Muscle of leg (tissue), 11 donors: ENCODE measurements around the gene SLC39A11. TPM values are rescaled to one million over a fixed set of nuclear protein-coding genes. Genes with fewer than 3 reads are reported as not detected.
A peak's percentile ranks its signal among the peaks of the same experiment; 100 is the strongest.

Experiments used
- DNase-seq: peaks from one replicate; pipeline ENCODE4 v3.0.0; 2013
- H3K27ac ChIP-seq: one replicate; pipeline ENCODE4 v1.5.1; 2013; ENCODE audit warnings: mild to moderate bottlenecking, low read length, control low read depth
- H3K27me3 ChIP-seq: one replicate; pipeline ENCODE4 v1.6.1; 2013; ENCODE audit warnings: low read length; ENCODE audit not compliant: control insufficient read depth, insufficient read depth
- H3K36me3 ChIP-seq: one replicate; pipeline ENCODE4 v1.6.1; 2013; ENCODE audit warnings: low read length; ENCODE audit not compliant: control insufficient read depth, insufficient read depth
- H3K4me1 ChIP-seq: one replicate; pipeline ENCODE4 v1.6.1; 2013; ENCODE audit warnings: low read length; ENCODE audit not compliant: control insufficient read depth, insufficient read depth
- H3K4me3 ChIP-seq: one replicate; pipeline ENCODE4 v1.5.1; 2013; ENCODE audit warnings: low read length, control low read depth
- H3K9me3 ChIP-seq: replicated peaks from 2 replicates; pipeline ENCODE4 v1.6.1; 2013; ENCODE audit warnings: low read depth, low read length; ENCODE audit not compliant: control insufficient read depth
- WGBS: methylation state at CpG from one replicate; pipeline ENCODE4 v1.1.5; 2013; ENCODE audit warnings: missing lambda C conversion rate; ENCODE audit not compliant: insufficient coverage; 5-methylcytosine and 5-hydroxymethylcytosine counted together
- polyA plus RNA-seq, 8 donors: library from polyadenylated mRNA; unstranded; fragments of 120-200 nt; gene quantifications; one replicate each; pipeline versions ENCODE4 v1.2.1 to v1.2.3, GENCODE V29; 2013; ENCODE audit warnings: inconsistent platforms in 1 of 8, low replicate concordance in 1 of 8; ENCODE audit not compliant: insufficient read length in 8 of 8, insufficient read depth in 1 of 8
- total RNA-seq: library from RNA; stranded (reverse); fragments of 120-200 nt; gene quantifications from one replicate; pipeline ENCODE4 v1.2.4, GENCODE V29; 2013

Gene SLC39A11
- total and polyA plus RNA-seq, 9 donors, result 8.7 to 13.6 (median 10.0) TPM

DNA sequence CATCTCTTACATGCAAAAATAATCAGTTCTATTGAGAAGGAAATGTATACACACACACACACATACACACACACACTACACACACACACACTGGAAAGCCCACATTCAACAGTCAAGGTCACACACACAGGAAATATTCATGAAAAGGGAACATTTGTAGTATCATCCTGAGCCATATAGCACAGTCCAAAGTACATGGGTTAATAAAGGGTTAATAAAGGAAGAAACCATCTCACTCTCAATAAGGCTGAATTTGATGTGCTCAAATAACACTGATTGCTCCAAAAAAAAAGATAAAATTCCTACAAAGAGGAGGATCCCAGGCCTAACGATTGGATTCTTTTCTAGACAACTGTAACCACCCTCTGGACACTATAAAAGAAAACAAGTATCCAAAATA, 164.7 kb downstream of the SLC39A11 start:
- Histone ChIP-seq H3K9me3 (no peaks in the 10 kb centered on the region), H3K36me3 (no peaks in the 10 kb centered on the region), H3K27ac (no peak overlapping the region), H3K4me1 (no peaks in the 10 kb centered on the region), H3K4me3 (no peak overlapping the region), H3K27me3 (no peaks in the 10 kb centered on the region)
- DNase-seq, result no peak
- no CpG with 5 or more reads among the region's 1 CpG for WGBS

- no peaks in the 10 kb centered on the region for H3K36me3 ChIP-seq
- H3K4me1 ChIP-seq, result no peaks in the 10 kb centered on the region
- H3K4me3 ChIP-seq, result no peak overlapping the region
- 91% methylated on average over 4 of the region's 6 CpGs for WGBS
- DNase-seq, result no peak
- no peak overlapping the region for H3K27ac ChIP-seq
- no peaks in the 10 kb centered on the region for H3K9me3 ChIP-seq
- no peaks in the 10 kb centered on the region for H3K27me3 ChIP-seq
Measured at GRCh38 chr17:72927146-72927545, 165.3 kb downstream of the SLC39A11 start.

DNA sequence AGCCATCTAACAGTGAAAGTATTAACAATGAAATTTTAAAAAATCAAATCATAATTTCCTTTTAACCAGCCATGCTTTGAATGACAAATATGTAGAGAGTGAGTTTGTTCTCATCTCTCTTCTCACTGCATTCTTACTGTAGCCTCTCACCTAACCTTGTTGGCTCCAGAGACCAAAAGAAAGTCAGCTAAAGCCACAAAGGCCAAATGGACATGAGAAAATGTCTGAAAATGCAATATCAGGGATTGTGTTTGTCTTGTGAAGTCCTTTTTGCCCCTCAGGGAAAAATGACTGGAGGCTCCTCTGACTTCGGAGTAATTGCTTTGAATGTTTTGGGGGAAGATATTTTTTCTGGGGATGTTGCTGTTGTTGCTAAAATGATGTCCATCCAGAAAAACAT, 166.3 kb downstream of the SLC39A11 start:
- Histone ChIP-seq H3K9me3 (no peaks in the 10 kb centered on the region), H3K4me1 (no peaks in the 10 kb centered on the region), H3K36me3 (no peaks in the 10 kb centered on the region), H3K27me3 (no peaks in the 10 kb centered on the region), H3K27ac (no peak overlapping the region), H3K4me3 (no peak overlapping the region)
- 60% methylated on average over 1 of the region's 1 CpG for WGBS
- DNase-seq, result no peak

- WGBS, result no CpG with 5 or more reads among the region's 2 CpGs
- no peak for DNase-seq
Measured at GRCh38 chr17:72924196-72924595, 168.3 kb downstream of the SLC39A11 start.

GRCh38 chr17:72922219-72922618, 170.3 kb downstream of the SLC39A11 start:
- Histone ChIP-seq H3K27ac (no peak overlapping the region), H3K27me3 (no peaks in the 10 kb centered on the region), H3K36me3 (no peaks in the 10 kb centered on the region), H3K4me3 (no peak overlapping the region), H3K4me1 (no peaks in the 10 kb centered on the region), H3K9me3 (peaks cover 3% of the 10 kb centered on the region)
- no peak for DNase-seq
- WGBS, result no CpG with 5 or more reads among the region's 3 CpGs

More at GRCh38 chr17:72924196-72924595, 168.3 kb downstream of the SLC39A11 start:
- H3K4me3 ChIP-seq, result no peak overlapping the region
- no peaks in the 10 kb centered on the region for H3K27me3 ChIP-seq
- H3K4me1 ChIP-seq, result no peaks in the 10 kb centered on the region
- H3K27ac ChIP-seq, result no peak overlapping the region
- no peaks in the 10 kb centered on the region for H3K36me3 ChIP-seq
- no peaks in the 10 kb centered on the region for H3K9me3 ChIP-seq

DNA sequence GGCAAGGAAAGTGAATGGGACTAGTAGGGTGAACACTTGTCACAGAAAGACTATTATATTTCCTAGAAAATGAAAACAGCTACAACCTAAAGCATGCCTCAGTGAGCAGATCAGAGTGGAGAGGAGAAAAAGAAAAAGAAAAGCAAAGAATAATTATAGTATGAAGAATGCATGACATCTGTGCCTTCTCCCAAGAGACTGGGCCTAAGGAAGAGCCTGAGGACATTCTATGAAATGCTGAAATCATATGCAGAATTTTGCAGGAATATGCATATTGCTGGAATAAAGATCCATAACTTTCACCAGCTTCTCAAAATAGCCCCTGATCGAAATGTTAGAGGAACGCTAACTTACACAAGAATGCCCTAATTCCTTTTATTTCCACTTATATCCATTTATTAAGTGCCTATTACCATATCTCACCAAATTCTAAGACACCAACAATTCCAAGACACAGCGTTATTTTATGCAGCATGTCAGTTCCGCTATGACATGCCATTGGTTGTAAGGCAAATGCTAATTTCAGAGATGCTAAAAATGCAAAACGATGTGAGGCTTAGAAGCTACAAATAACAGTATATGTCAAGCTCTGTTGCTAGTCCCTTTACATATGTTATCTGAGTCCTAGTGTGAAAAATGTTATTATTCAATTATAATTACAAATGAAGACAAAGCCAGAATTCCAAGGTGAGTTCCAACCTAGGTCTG, 171.0 kb downstream of the SLC39A11 start:
- H3K4me3 ChIP-seq, result no peak overlapping the region
- DNase-seq, result no peak
- H3K27ac ChIP-seq, result no peak overlapping the region
- H3K9me3 ChIP-seq, result peaks cover 5% of the 10 kb centered on the region
- H3K4me1 ChIP-seq, result no peaks in the 10 kb centered on the region
- 94% methylated on average over 2 of the region's 5 CpGs for WGBS
- H3K27me3 ChIP-seq, result no peaks in the 10 kb centered on the region
- H3K36me3 ChIP-seq, result no peaks in the 10 kb centered on the region

- WGBS, result 100% methylated on average over 1 of the region's 2 CpGs
Measured at GRCh38 chr17:72920513-72920912, 172.0 kb downstream of the SLC39A11 start.

DNA sequence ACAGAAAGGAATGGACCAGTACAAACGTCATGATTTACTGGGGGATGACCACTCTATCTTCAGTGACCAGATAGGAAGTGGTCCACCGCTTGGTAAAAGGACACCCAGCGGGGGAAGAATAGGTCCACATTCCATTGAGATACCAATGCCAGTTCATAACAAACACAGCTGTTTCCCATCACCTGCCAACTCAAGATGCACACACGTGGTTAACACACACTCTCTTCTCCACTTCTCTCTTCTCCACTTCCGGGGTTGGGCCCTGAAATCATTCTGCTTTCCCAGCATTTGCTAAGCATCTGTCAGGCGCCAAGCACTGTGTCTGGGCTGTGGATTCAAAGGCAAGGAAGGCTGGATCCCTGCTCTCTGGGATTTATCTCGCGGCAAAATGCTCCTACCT, 175.5 kb downstream of the SLC39A11 start:
- no peak overlapping the region for H3K4me3 ChIP-seq
- H3K27ac ChIP-seq, result no peak overlapping the region
- DNase-seq, result no peak
- no peaks in the 10 kb centered on the region for H3K36me3 ChIP-seq
- peaks cover 5% of the 10 kb centered on the region for H3K9me3 ChIP-seq
- H3K4me1 ChIP-seq, result peaks cover 4% of the 10 kb centered on the region
- 84% methylated on average over 5 of the region's 8 CpGs for WGBS
- H3K27me3 ChIP-seq, result no peaks in the 10 kb centered on the region

More at GRCh38 chr17:72920513-72920912, 172.0 kb downstream of the SLC39A11 start:
- Histone ChIP-seq H3K4me3 (no peak overlapping the region), H3K27ac (no peak overlapping the region), H3K27me3 (no peaks in the 10 kb centered on the region), H3K36me3 (no peaks in the 10 kb centered on the region), H3K4me1 (no peaks in the 10 kb centered on the region), H3K9me3 (peaks cover 5% of the 10 kb centered on the region)
- no peak for DNase-seq

- Histone ChIP-seq H3K27ac (no peak overlapping the region), H3K36me3 (no peaks in the 10 kb centered on the region), H3K9me3 (peaks cover 5% of the 10 kb centered on the region), H3K27me3 (no peaks in the 10 kb centered on the region), H3K4me3 (no peak overlapping the region), H3K4me1 (peaks cover 4% of the 10 kb centered on the region)
- WGBS, result 77% methylated on average over 7 of the region's 10 CpGs
- DNase-seq, result no peak
Measured at GRCh38 chr17:72915625-72916081, 176.8 kb downstream of the SLC39A11 start.

- DNase-seq, result peak; percentile 75
- H3K9me3 ChIP-seq, result peaks cover 5% of the 10 kb centered on the region
- 54% methylated on average over 4 of the region's 5 CpGs for WGBS
Measured at GRCh38 chr17:72913142-72913682, 179.3 kb downstream of the SLC39A11 start.

More at GRCh38 chr17:72913142-72913682, 179.3 kb downstream of the SLC39A11 start:
- H3K4me3 ChIP-seq, result no peak overlapping the region
- no peaks in the 10 kb centered on the region for H3K27me3 ChIP-seq
- H3K4me1 ChIP-seq, result peaks cover 4% of the 10 kb centered on the region
- H3K36me3 ChIP-seq, result no peaks in the 10 kb centered on the region
- no peak overlapping the region for H3K27ac ChIP-seq
